Stimulated activated CD4-positive, alpha-beta T cell treated with anti-CD3 and anti-CD28 coated beads, TNF-alpha, amount 100 ng/mL, for 48 hours (primary cell): ENCODE measurements around the gene TNFSF13.
A peak's percentile ranks its signal among the peaks of the same experiment; 100 is the strongest.

Source experiments
- DNase-seq, 3 donors: peaks; one replicate each; pipeline ENCODE4 v3.0.0-alpha.2; 2020; ENCODE audit warnings: low read depth in 3 of 3

The TNFSF13 gene

DNA sequence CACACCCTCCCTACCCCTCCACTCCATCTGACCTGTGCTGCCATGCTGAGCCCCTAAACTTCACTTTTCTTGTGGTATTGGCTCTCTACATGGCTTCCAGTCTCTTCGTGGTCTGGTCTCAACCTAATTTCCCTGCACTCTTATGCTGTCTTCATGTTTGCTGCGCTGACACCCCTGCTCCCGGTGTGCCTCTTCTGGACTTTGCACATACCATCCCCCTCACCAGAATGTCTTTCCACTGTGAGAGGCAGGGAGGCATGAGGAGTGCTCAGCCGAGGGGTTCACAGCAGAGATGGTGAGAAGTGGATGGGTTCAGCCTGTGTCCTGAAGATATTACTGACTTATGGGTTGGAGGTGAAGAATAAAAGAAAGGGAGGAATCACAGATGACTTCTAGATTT lies 7.2 kb upstream of the TNFSF13 start:
- no peak for DNase-seq

DNA sequence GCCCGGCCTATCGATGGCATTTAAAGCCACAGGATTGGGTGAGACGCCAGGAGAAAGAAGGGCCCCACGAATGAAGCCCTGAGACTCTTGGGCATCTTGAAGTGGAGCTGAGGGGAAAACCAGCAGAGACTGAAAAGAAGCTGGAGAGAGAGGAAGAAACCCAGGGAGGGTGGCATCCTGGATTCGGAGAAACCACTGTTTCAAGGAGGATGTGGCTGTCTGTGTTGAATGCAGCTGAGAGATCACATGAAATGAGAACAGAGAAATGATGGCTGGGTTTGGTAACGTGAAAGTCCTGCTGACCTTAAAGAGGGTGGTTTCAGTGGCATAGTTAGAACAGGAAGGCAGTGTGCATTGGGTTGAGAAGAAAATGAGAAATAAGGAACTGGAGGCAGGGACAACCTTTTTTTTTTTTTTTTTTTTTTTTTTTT lies 5.9 kb upstream of the TNFSF13 start:
- no peak for DNase-seq

DNA sequence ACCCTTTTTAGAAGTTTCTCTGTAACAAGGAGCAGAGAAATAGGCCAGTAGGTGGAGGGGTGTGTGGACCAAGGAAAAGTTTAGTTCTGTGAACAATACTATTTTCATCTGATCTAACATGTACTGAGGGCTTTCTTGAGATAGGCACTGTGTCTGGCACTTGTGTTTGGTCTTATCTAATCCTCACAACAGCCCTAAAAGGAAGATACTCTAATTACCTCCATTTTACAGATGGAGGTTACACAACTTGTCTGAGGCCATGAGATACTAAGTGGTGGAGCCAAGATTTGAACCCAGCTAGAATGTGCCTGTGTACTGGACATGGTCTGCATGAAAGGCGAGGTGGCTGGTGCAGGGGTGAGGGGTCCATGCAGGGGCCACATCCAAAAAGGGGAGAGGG lies 5.2 kb upstream of the TNFSF13 start:
- DNase-seq: no peak

DNA sequence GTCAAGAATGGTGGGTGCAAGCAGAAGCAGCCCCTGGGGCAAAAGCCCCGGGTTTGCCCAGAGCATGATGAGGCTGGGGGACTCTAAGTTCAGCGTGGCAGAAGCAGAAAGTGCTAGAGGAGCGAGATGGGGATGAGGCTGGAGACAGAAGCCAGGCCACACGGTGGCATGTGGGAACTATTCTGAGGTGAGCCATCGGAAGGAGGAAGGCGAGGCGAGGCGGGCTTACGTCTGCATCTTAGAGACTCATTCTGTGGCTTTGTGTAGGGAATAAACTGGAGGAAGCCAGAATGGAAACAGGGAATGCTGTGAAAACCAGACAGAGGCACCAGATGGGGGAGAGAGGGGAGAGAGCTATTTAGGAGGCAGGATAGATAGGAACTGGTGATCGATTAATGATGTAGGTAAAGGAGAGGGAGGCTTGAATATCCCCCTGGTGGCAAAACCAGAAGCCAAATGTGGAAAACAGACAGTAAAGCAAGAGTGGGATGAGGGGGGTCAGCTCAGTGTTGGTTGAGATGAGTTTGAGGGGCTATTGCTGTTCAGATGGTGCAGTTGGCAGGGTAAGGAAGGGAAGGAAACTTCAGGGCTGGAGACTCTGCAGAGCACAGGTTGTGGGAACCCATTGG lies 3.1 kb upstream of the TNFSF13 start:
- DNase-seq: no peak

DNA sequence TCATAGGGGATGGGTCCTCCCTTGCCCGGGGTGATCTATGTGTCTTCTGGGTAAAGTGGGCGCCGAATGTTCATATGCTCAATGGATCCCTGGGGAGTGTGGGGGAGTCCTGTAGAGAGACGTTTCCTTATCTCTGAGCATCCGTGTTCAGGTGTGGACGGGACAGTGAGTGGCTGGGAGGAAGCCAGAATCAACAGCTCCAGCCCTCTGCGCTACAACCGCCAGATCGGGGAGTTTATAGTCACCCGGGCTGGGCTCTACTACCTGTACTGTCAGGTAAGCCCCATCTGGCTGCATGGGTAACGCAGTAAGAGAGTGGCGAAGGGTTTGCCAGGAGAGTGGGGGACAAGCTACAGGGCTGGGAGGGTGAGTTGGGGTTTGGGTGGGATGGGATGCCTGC lies 1.9 kb upstream of the TNFSF13 start:
- no peak for DNase-seq

DNA sequence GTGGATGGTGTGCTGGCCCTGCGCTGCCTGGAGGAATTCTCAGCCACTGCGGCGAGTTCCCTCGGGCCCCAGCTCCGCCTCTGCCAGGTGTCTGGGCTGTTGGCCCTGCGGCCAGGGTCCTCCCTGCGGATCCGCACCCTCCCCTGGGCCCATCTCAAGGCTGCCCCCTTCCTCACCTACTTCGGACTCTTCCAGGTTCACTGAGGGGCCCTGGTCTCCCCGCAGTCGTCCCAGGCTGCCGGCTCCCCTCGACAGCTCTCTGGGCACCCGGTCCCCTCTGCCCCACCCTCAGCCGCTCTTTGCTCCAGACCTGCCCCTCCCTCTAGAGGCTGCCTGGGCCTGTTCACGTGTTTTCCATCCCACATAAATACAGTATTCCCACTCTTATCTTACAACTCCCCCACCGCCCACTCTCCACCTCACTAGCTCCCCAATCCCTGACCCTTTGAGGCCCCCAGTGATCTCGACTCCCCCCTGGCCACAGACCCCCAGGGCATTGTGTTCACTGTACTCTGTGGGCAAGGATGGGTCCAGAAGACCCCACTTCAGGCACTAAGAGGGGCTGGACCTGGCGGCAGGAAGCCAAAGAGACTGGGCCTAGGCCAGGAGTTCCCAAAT lies 1.3 kb upstream of the TNFSF13 start:
- no peak for DNase-seq

DNA sequence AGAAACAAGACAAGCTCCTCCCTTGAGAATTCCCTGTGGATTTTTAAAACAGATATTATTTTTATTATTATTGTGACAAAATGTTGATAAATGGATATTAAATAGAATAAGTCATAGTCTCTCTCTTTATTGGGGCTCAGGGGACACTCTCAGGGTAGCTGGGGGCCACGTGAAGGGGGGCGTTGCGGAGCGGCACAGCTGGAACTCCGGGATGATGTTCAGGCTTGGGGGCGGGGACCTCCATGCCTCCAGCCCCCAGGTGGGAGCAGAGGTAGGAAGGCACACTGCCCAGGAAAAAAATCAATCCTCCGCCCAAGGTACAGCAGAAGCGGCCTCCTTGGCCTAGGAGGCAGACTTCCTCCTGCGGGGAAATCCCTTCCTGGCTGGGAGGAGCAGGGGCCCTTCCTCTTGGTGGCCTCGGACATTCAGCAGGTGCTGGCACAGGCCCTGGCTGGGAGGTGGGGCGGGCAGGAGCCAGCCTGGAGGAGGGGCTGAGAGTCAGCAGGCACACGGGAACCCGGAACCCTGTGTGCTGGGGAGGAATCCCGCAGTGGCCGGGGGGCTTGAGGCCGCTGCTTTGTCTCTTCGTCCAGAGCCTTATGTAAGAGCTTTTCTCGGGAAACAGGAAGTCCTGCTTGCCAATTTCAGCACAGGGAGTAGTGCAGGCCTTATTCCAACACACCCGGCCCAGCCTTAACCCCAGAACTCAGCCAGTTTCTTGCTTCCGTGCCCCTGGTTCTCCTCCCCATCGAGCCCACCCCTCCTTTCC lies 591 bp upstream of the TNFSF13 start:
- no peak for DNase-seq

DNA sequence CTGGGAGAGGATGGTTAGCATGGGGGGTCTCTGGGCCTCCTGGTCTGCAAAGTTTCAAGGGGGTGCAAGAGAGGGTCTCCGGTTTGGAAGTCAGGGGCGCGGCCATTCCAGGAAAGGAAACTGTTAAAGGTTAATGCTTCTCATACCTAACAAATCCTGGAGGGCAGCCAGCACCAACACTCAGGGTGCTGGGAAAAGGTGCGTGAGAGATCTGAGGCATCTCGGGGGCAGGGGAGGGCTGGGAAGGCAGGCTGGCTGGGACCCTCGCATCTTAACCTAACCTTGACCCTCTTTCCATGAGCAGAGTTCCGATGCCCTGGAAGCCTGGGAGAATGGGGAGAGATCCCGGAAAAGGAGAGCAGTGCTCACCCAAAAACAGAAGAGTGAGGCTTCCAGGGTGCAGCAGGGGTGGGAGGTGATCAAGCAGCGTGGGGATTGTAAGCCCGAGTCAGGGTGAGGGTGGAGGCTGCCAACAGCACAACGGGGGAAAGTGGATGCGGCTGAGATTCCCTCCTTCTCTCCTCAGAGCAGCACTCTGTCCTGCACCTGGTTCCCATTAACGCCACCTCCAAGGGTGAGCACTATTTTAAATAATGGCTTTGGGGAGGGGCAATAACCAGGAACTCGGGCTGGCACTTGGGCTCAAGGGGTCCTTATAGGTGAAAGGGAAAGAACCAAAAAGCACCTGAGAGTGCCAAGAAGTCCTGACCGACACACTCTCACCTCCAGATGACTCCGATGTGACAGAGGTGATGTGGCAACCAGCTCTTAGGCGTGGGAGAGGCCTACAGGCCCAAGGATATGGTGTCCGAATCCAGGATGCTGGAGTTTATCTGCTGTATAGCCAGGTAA lies 996 bp downstream of the TNFSF13 start:
- DNase-seq: no peak

DNA sequence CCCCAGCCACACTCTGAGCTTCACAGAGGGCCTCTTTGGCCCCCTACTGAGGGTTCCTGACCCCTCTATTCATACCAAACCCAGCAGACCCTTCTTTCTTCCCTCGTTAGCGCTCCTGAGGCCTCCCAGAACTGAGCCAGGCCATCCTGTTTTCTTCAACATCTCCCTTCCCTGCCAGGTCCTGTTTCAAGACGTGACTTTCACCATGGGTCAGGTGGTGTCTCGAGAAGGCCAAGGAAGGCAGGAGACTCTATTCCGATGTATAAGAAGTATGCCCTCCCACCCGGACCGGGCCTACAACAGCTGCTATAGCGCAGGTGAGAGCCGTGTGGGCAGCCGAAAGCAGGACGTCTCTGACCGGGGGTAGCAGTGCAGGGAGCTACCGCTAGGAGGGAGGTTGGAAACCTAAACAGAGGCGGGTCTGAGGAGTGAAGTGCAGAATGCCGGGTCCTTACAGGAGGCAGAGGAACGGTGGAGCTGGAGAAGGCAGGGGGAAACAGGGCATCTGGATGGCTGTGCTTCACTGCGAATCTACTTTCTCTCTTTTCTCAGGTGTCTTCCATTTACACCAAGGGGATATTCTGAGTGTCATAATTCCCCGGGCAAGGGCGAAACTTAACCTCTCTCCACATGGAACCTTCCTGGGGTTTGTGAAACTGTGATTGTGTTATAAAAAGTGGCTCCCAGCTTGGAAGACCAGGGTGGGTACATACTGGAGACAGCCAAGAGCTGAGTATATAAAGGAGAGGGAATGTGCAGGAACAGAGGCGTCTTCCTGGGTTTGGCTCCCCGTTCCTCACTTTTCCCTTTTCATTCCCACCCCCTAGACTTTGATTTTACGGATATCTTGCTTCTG lies 1.9 kb downstream of the TNFSF13 start:
- DNase-seq: peak; percentile 51 to 61 (median 52)

DNA sequence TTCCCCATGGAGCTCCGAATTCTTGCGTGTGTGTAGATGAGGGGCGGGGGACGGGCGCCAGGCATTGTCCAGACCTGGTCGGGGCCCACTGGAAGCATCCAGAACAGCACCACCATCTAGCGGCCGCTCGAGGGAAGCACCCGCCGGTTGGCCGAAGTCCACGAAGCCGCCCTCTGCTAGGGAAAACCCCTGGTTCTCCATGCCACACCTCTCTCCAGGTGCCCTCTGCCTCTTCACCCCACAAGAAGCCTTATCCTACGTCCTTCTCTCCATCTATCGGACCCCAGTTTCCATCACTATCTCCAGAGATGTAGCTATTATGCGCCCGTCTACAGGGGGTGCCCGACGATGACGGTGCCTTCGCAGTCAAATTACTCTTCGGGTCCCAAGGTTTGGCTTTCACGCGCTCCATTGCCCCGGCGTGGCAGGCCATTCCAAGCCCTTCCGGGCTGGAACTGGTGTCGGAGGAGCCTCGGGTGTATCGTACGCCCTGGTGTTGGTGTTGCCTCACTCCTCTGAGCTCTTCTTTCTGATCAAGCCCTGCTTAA lies 2.6 kb downstream of the TNFSF13 start:
- peak; percentile 75 to 83 (median 77) for DNase-seq

DNA sequence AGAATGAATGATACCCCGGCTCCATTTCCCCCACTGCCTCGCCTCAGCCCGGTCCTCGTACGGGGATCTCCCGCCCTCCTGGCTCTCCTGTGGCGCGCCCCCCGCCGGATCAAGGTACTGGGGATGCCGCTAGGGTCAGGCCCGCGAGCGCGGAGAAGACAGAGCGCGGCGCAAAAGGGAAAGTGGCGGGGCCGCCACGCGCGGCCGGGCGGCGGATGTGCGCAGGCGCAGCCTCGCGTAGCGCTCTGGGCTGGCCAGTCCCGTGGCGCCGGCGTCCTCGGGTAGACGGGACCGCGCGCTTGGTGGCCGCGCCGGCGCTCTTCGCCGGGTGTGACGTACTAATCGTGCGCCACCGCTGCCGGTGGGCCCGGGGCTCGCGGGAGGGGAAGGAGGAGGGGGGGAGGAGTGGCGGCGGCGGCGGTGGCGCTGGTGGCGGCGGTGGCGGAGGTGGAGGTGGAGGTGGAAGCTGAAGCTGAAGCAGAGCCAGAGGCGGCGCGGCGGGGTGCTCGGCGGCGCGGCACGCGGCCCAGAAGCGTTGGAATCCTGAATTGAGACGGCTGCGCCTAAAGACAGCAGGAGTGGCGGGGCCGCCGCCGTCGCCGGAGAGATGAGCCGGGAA lies 3.1 kb downstream of the TNFSF13 start, which contains the start of gene SENP3:
Gene SENP3 (plus strand): TSS at position 331 of the 619 bp plus-strand sequence. CDS start 1,158 bp downstream, outside the sequence.
- peak; percentile 79 to 90 (median 82) for DNase-seq

DNA sequence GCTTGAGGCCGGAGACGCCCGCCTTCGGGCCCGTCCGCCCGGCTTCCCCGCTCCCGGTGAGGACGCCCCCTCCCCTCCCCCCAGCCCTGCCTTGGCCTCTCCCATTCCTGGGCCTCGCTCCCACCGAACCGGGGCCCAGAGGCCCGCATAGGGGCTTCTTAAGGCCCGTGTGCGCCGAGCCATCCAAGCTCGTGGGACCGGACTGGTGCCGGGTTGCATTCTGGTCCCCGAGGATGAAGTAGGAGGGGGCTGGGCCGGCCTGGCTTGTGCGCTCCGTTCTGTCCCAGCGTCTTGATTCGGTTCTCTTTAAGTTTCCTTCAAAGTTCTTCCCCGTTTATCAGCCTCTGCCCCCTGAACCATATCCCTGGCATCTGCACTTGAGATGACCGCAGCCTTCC lies 3.7 kb downstream of the TNFSF13 start:
- no peak for DNase-seq

DNA sequence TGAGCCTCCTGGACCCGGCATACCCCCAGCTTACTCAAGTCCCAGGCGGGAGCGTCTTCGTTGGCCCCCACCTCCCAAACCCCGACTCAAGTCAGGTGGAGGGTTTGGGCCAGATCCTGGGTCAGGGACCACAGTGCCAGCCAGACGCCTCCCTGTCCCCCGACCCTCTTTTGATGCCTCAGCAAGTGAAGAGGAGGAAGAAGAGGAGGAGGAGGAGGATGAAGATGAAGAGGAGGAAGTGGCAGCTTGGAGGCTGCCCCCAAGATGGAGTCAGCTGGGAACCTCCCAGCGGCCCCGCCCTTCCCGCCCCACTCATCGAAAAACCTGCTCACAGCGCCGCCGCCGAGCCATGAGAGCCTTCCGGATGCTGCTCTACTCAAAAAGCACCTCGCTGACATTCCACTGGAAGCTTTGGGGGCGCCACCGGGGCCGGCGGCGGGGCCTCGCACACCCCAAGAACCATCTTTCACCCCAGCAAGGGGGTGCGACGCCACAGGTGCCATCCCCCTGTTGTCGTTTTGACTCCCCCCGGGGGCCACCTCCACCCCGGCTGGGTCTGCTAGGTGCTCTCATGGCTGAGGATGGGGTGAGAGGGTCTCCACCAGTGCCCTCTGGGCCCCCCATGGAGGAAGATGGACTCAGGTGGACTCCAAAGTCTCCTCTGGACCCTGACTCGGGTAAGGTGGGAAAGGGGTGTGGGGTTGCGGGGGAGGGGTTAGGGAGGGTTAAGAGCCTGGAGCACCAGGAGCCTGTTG lies 4.7 kb downstream of the TNFSF13 start:
- DNase-seq: no peak

DNA sequence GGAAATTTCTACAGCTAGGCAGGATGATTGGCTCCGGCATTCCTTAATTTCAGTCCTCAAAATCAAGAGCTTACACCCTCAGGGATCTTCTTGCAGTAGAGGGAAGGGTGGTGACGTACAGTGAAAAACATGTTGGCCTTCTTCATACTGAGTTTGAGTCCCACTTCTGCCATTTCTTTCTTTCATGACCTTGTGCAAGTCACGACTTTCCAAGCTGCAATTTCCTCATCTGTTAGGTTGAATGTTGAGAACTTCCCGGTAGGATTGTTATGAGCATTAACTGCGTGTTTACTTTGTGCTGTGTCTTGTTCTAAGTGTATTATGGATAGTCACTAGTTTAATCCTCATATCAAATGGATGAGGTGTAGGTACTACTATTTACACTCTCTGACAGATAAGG lies 11.0 kb downstream of the TNFSF13 start:
- no peak for DNase-seq

DNA sequence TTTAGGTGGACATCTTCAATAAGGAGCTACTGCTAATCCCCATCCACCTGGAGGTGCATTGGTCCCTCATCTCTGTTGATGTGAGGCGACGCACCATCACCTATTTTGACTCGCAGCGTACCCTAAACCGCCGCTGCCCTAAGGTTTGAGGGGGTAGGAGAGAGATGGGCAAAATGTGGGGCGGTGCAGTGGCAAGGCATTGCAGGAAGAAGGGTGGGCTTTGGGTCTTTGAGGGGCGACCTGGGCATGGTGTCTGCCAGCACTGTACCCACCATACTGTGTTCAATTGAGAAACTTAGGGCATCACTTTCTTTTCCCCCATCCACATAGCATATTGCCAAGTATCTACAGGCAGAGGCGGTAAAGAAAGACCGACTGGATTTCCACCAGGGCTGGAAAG lies 11.8 kb downstream of the TNFSF13 start:
- DNase-seq: no peak

DNA sequence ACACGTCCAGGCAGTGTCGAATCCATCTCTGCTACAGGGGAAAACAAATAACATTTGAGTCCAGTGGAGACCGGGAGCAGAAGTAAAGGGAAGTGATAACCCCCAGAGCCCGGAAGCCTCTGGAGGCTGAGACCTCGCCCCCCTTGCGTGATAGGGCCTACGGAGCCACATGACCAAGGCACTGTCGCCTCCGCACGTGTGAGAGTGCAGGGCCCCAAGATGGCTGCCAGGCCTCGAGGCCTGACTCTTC lies 13.7 kb downstream of the TNFSF13 start:
- peak in 1 of 3 donors; percentile 96 for DNase-seq

DNA sequence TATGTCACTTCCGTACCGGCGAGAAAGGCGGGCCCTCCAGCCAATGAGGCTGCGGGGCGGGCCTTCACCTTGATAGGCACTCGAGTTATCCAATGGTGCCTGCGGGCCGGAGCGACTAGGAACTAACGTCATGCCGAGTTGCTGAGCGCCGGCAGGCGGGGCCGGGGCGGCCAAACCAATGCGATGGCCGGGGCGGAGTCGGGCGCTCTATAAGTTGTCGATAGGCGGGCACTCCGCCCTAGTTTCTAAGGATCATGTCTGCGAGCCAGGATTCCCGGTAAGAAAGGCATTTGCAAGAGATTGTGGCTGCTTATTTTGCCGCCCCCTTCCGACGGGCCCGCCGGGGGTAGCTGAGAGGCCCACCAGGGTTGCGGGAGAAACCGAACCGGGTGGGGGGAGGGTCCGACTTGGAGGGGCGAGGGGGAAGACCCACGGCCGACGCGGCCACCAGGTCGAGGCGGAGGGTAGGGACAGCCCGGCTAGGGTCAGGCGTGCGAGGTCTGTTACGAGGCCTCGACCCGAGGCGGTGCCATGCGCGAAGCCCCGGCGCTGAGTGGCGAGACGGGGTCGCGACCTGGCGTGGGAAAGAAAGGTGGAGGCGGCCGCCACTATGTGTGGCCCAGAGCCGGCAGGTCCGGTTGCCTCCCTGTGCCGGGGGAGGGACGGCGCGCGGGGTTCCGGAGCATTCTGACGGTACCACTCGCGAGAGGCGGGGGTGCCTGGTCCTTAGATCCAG lies 14.2 kb downstream of the TNFSF13 start:
- DNase-seq: peak in 2 of 3 donors; percentile 99 to 100

DNA sequence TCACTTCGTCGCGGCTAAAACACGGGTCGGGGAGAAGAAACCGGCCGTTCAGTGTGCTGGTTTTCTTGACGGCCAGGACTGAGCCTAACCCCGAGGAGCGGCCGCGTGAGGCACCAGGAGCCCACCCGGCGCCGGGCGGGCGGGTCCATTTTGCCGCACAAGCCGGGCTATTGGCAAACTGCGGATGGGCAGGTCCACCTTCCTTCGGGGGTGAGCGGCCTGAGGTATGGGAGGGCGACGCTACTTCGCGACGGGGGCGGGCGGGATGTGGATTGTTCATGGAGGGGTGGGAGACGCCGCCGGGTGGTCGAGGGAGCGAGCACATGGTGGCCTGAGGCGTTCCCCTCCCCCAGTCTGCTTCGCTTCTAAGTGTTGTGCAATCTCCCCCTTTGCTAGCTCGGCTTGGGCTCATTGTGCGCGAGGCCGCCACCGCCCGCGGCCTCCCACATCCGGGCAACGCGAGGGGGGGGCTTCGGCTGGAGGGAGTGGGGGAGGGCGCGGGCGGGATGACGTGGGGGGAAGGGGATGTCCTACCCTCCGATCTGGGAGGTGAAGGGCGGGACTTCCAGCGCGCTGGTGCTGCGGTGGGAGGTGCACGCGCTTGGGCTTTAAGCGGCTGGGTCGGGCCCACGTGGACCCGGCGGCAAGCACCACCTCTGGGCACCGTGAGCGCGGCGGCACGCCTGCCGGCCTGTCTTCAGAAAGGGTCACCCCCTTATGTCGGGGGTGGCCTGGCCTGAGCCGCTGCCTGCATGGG lies 15.0 kb downstream of the TNFSF13 start:
- peak; percentile 80 to 86 (median 83) for DNase-seq
